ENCODE measurements around the gene SPATA46. TPM values are rescaled to one million over a fixed set of nuclear protein-coding genes. Genes with fewer than 3 reads are reported as not detected.

SPATA46 gene
- total and polyA plus RNA-seq, 2 experiments from 2014 or later, result not detected

DNA sequence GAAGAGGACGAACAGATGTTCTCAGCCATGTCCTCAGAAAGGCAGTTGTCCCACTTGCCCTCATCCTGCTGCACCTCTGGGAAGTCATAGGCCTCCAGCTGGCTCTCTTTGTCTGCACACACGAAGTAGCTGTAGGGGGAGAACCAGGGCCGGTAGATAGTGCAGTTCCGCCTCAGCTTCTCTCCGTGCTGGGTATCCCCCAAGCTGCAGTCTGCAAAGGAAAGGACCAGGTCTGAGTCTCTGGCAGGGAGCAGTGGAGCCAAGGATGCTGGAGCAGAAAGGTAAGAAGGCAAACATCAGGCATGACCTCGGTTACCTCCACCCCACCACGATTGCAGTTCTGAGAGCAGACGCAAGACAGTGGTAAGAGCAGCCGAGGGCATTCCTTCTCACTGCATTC, 2.2 kb downstream of the SPATA46 start:
- H3K27ac ChIP-seq, result no peak overlapping the region
- H3K36me3 ChIP-seq, result no peaks in the 10 kb centered on the region
- H3K4me1 ChIP-seq (ENCODE audit: low read depth), result peaks cover 9% of the 10 kb centered on the region
- no peak overlapping the region for H3K4me3 ChIP-seq
- H3K27me3 ChIP-seq, result no peaks in the 10 kb centered on the region
- no peak for DNase-seq (ENCODE audit: low read depth in 1 of 2, low spot score in 1 of 2)
- H3K9me3 ChIP-seq (ENCODE audit: low read depth), result no peaks in the 10 kb centered on the region
- TF ChIP-seq, protein P1, sequence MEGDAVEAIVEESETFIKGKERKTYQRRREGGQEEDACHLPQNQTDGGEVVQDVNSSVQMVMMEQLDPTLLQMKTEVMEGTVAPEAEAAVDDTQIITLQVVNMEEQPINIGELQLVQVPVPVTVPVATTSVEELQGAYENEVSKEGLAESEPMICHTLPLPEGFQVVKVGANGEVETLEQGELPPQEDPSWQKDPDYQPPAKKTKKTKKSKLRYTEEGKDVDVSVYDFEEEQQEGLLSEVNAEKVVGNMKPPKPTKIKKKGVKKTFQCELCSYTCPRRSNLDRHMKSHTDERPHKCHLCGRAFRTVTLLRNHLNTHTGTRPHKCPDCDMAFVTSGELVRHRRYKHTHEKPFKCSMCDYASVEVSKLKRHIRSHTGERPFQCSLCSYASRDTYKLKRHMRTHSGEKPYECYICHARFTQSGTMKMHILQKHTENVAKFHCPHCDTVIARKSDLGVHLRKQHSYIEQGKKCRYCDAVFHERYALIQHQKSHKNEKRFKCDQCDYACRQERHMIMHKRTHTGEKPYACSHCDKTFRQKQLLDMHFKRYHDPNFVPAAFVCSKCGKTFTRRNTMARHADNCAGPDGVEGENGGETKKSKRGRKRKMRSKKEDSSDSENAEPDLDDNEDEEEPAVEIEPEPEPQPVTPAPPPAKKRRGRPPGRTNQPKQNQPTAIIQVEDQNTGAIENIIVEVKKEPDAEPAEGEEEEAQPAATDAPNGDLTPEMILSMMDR (IDR thresholded peaks at IDR 0.05; ENCODE audit: low read depth, low read length), result no peak

DNA sequence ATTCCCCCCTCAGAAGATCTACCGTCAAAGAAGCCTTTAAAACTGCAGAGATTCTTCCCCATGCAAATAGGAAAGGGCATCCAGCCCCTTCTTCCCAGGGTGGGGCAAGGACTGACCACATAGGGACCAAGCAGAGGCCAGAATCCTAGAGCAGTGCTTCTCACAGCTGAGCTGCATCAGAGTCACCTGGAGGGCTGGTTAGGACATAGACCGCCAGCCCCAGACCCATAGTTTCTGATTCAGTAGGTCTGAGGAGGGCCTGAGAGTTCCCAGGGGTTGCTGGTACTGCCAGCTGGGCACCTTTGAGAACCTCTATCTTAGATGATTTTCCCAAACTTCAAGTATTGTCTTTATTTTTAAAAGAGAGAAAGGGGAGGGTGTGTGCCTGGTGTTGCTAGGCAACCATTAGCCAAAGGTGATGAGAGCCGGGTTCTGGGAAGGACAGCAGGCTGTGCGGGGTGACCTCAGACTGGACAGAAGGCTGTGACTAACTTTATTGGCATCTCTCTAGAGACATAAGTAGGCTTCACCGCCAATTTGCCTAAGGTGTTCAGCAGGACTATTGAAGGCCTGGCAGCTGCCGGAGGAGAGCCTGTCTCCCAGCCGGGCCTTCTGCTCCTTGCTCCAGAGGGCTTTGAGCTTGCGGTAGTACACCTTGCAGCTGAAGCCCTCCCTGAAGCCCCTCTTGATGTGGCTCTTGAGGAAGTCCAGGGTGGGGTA, 3.0 kb downstream of the SPATA46 start:
- Histone ChIP-seq H3K27ac (no peak overlapping the region), H3K4me3 (no peak overlapping the region), H3K9me3 (ENCODE audit: low read depth) (no peaks in the 10 kb centered on the region), H3K4me1 (ENCODE audit: low read depth) (peaks cover 9% of the 10 kb centered on the region), H3K36me3 (no peaks in the 10 kb centered on the region), H3K27me3 (no peaks in the 10 kb centered on the region)
- TF ChIP-seq, protein P1 (IDR thresholded peaks at IDR 0.05; ENCODE audit: low read depth, low read length), result no peak
- DNase-seq (ENCODE audit: low read depth in 1 of 2, low spot score in 1 of 2), result peak in 1 of 2 donors; percentile 45

DNA sequence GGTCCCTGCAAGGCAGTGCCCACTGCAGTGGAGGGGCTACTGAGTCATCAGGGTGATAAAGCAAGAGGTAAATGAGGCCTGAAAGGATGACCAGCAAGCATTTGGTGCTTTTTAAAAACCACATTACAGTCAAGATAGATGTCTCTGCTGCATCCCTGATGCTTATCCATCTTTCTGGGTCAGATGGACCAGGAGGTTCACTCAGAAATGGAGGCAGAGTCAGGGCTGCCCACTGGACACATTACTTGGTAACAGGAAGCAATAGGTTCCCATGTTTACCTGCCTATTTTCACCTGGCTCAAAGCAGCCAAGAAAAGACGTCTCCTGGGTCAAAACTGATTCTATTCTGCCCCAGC, 3.6 kb downstream of the SPATA46 start:
- Histone ChIP-seq H3K27me3 (no peaks in the 10 kb centered on the region), H3K4me3 (no peak overlapping the region), H3K4me1 (ENCODE audit: low read depth) (peaks cover 16% of the 10 kb centered on the region), H3K9me3 (ENCODE audit: low read depth) (no peaks in the 10 kb centered on the region), H3K27ac (no peak overlapping the region), H3K36me3 (no peaks in the 10 kb centered on the region)
- TF ChIP-seq, protein P1 (IDR thresholded peaks at IDR 0.05; ENCODE audit: low read depth, low read length), result no peak
- no peak for DNase-seq (ENCODE audit: low read depth in 1 of 2, low spot score in 1 of 2)

DNA sequence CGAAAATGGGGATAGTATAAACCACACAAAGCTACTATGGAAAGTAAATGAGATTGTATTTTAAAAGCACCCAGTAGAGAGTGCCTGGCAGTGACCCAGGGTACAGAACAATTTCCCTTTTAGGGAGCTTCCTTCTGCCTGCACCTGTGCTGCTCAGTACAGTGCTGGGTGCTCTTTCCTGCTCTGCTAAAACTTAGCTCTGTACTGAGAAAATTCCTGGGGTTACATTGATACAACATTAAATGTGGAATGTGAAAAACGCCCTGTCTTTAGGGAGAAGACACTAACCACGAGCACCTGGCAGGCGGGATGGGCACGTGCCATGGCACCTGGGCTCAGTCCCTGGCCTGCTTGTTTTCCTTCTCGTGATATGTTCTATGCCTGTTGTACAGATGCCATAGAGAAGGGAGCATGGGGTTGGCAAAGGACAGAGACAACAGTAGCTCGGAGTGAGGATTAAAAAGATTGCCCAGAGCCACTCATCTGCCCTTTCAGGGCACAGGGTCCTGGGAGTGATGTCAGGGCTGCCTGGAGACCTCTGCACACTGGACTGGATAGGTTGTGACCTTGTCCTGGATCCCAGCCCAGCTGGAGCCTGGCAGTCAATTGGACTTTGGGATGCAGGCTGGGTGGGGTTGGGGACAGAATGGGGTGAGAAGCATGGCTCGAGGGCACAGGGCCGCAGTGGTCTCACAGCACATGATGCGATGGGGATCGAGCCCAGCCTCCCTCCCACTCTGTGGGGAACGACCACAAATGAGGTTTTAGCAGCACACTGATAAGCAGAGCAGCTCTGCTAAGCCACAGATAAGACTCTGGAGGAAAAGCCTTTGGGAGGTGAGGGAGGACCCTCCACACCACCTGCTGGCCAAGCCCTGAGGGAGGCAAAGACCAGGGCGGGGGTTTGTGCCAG, 4.2 kb downstream of the SPATA46 start:
- Histone ChIP-seq H3K27ac (no peak overlapping the region), H3K4me3 (no peak overlapping the region), H3K9me3 (ENCODE audit: low read depth) (no peaks in the 10 kb centered on the region), H3K36me3 (peaks cover under 1% of the 10 kb centered on the region), H3K27me3 (no peaks in the 10 kb centered on the region), H3K4me1 (ENCODE audit: low read depth) (peaks cover 14% of the 10 kb centered on the region)
- DNase-seq (ENCODE audit: low read depth in 1 of 2, low spot score in 1 of 2), result no peak
- TF ChIP-seq, protein P1 (IDR thresholded peaks at IDR 0.05; ENCODE audit: low read depth, low read length), result no peak

DNA sequence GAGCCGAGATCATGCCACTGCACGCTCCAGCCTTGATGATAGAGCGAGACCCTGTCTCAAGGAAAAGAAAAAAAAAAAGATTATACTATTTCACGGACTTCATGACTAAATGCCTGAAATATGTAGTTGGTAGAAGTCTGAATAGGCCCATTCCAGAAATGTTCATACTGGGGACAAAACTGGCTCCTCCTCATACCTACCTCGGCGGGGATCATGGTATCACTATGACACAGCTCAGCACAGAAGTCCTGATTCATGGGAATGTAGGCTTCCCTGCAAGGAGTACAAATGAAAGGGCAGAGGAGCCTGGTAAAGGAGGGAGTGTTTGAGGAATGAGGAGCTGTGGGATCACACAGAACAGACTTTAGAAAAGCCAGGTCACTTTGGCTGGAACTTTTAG, 5.0 kb downstream of the SPATA46 start:
- Histone ChIP-seq H3K4me3 (no peak overlapping the region), H3K27ac (no peak overlapping the region), H3K9me3 (ENCODE audit: low read depth) (no peaks in the 10 kb centered on the region), H3K4me1 (ENCODE audit: low read depth) (peaks cover 13% of the 10 kb centered on the region), H3K36me3 (peaks cover 5% of the 10 kb centered on the region), H3K27me3 (no peaks in the 10 kb centered on the region)
- DNase-seq (ENCODE audit: low read depth in 1 of 2, low spot score in 1 of 2), result no peak
- TF ChIP-seq, protein P1 (IDR thresholded peaks at IDR 0.05; ENCODE audit: low read depth, low read length), result no peak
